ENCODE data around the gene FGF19.
"Not testable (repeated sequence)": the region's sequence is repeated elsewhere in the genome, so short reads cannot be mapped to it uniquely, and the experiment has no call there.

FGF19 gene

GRCh38 chr11:69698362-69698761 lies 5.5 kb downstream of the FGF19 start:
- no peak for TF ChIP-seq CTCF (IDR thresholded peaks at IDR 0.05)
- Histone ChIP-seq H3K4me3 (no peak overlapping the region), H3K9me3 (no peaks in the 10 kb centered on the region), H3K4me1 (peaks cover 0 to 14% (median 8%) of the 10 kb centered on the region in 4 donors), H3K27me3 (peaks cover 0 to 89% of the 10 kb centered on the region in 2 donors), H3K36me3 (no peaks in the 10 kb centered on the region), H3K27ac (no peak overlapping the region)
- DNase-seq = peak in 1 of 2 donors; percentile 12
- intact Hi-C loops (cut with DNase I; ENCODE audit: low total_unique reads) = no loop called here

- Histone ChIP-seq H3K4me1 (peaks cover 0 to 9% (median 6%) of the 10 kb centered on the region in 4 donors), H3K9me3 (no peaks in the 10 kb centered on the region), H3K27me3 (peaks cover 0 to 84% of the 10 kb centered on the region in 2 donors), H3K4me3 (no peak overlapping the region), H3K36me3 (no peaks in the 10 kb centered on the region), H3K27ac (no peak overlapping the region)
- intact Hi-C loops (cut with DNase I; ENCODE audit: low total_unique reads) = no loop called here
- TF ChIP-seq CTCF (IDR thresholded peaks at IDR 0.05) = no peak
- DNase-seq = peak in 1 of 2 donors; percentile 37
These were observed 6.0 kb downstream of the FGF19 start for GRCh38 chr11:69697861-69698260.

- Histone ChIP-seq H3K27me3 (peaks cover 0 to 80% of the 10 kb centered on the region in 2 donors), H3K36me3 (no peaks in the 10 kb centered on the region), H3K9me3 (peaks cover 0 to 2% (median 0%) of the 10 kb centered on the region in 3 donors), H3K27ac (no peak overlapping the region), H3K4me3 (no peak overlapping the region), H3K4me1 (peaks cover 0 to 6% (median 4%) of the 10 kb centered on the region in 4 donors)
- intact Hi-C loops (cut with DNase I; ENCODE audit: low total_unique reads) = no loop called here
- TF ChIP-seq CTCF (IDR thresholded peaks at IDR 0.05) = no peak
- DNase-seq = peak in 1 of 2 donors; percentile 44
These were observed 6.4 kb downstream of the FGF19 start for GRCh38 chr11:69697469-69697843.

GRCh38 chr11:69696749-69697468 lies 6.9 kb downstream of the FGF19 start:
- peaks cover 0 to under 1% (median 0%) of the 10 kb centered on the region in 4 donors for H3K4me1 ChIP-seq
- H3K27ac ChIP-seq = no peak overlapping the region
- peaks cover 0 to 75% of the 10 kb centered on the region in 2 donors for H3K27me3 ChIP-seq
- DNase-seq = peak in 1 of 2 donors; percentile 34
- no peaks in the 10 kb centered on the region for H3K36me3 ChIP-seq
- TF ChIP-seq CTCF (IDR thresholded peaks at IDR 0.05) = no peak
- intact Hi-C loops (cut with DNase I; ENCODE audit: low total_unique reads) = no loop called here
- H3K9me3 ChIP-seq = peaks cover 0 to 7% (median 0%) of the 10 kb centered on the region in 3 donors
- no peak overlapping the region for H3K4me3 ChIP-seq

- H3K4me3 ChIP-seq; H3K9me3 ChIP-seq; H3K27ac ChIP-seq; intact Hi-C loops (cut with DNase I; ENCODE audit: low total_unique reads); H3K4me1 ChIP-seq; H3K36me3 ChIP-seq: not testable (repeated sequence)
- DNase-seq = peak in 1 of 2 donors; percentile 5
- peaks cover 0 to 75% of the 10 kb centered on the region in 2 donors for H3K27me3 ChIP-seq
These were observed 7.8 kb downstream of the FGF19 start for GRCh38 chr11:69695995-69696394.

- intact Hi-C loops (cut with DNase I; ENCODE audit: low total_unique reads) = no loop called here
- Histone ChIP-seq H3K4me3 (no peak overlapping the region), H3K27ac (no peak overlapping the region), H3K4me1 (no peaks in the 10 kb centered on the region), H3K9me3 (peaks cover 0 to 7% (median 0%) of the 10 kb centered on the region in 3 donors), H3K36me3 (no peaks in the 10 kb centered on the region), H3K27me3 (peaks cover 0 to 75% of the 10 kb centered on the region in 2 donors)
- DNase-seq = no peak
- no peak for TF ChIP-seq CTCF (IDR thresholded peaks at IDR 0.05)
These were observed 8.2 kb downstream of the FGF19 start for GRCh38 chr11:69695581-69695980.

Data from tibial artery (tissue), 4 donors.